DMS 273 (cell line): Measurements from ENCODE around the gene KDM2B.
A peak's percentile ranks its signal among the peaks of the same experiment; 100 is the strongest.
"Not testable (repeated sequence)": the region's sequence is repeated elsewhere in the genome, so short reads cannot be mapped to it uniquely, and the experiment has no call there.

ENCODE experiments used
- DNase-seq: peaks from one replicate; lab custom pipeline; 2025; ENCODE audit not compliant: unreplicated experiment; lab: John Stamatoyannopoulos, UW

KDM2B gene

GRCh38 chr12:121505513-121505912 is 75.3 kb downstream of the KDM2B start:
- DNase-seq: no peak

GRCh38 chr12:121504505-121504904 is 76.3 kb downstream of the KDM2B start:
- no peak for DNase-seq

GRCh38 chr12:121503395-121503794 is 77.4 kb downstream of the KDM2B start:
- no peak for DNase-seq

GRCh38 chr12:121501946-121502345 is 78.9 kb downstream of the KDM2B start:
- DNase-seq: no peak

- peak; percentile 81 for DNase-seq
Measured at GRCh38 chr12:121499929-121500793, 80.7 kb downstream of the KDM2B start.

GRCh38 chr12:121495746-121496145 is 85.1 kb downstream of the KDM2B start:
- DNase-seq: no peak

- peak; percentile 48 for DNase-seq
Measured at GRCh38 chr12:121494093-121494787, 86.6 kb downstream of the KDM2B start.

- DNase-seq: no peak
Measured at GRCh38 chr12:121490401-121491281, 90.2 kb downstream of the KDM2B start.

GRCh38 chr12:121489874-121490273 is 90.9 kb downstream of the KDM2B start:
- no peak for DNase-seq

- no peak for DNase-seq
Measured at GRCh38 chr12:121484967-121485366, 95.9 kb downstream of the KDM2B start.

- not testable (repeated sequence) for DNase-seq
Measured at GRCh38 chr12:121484564-121484963, 96.3 kb downstream of the KDM2B start.

- no peak for DNase-seq
Measured at GRCh38 chr12:121483949-121484348, 96.9 kb downstream of the KDM2B start.

GRCh38 chr12:121476477-121476876 is 104.3 kb downstream of the KDM2B start:
- DNase-seq: no peak

GRCh38 chr12:121475279-121475678 is 105.5 kb downstream of the KDM2B start:
- DNase-seq: no peak

- no peak for DNase-seq
Measured at GRCh38 chr12:121472150-121472905, 108.5 kb downstream of the KDM2B start.

- DNase-seq: no peak
Measured at GRCh38 chr12:121470751-121471150, 110.1 kb downstream of the KDM2B start.

GRCh38 chr12:121468499-121468801 is 112.4 kb downstream of the KDM2B start:
- no peak for DNase-seq

- DNase-seq: peak; percentile 45
Measured at GRCh38 chr12:121467638-121468498, 113.0 kb downstream of the KDM2B start.

- peak; percentile 93 for DNase-seq
Measured at GRCh38 chr12:121466794-121467637, 113.8 kb downstream of the KDM2B start.
